Measurements from ENCODE around the gene MRNIP.

GRCh38 chr5:179819296-179820126 is 39.1 kb downstream of the MRNIP start:
- TF ChIP-seq, protein P1, sequence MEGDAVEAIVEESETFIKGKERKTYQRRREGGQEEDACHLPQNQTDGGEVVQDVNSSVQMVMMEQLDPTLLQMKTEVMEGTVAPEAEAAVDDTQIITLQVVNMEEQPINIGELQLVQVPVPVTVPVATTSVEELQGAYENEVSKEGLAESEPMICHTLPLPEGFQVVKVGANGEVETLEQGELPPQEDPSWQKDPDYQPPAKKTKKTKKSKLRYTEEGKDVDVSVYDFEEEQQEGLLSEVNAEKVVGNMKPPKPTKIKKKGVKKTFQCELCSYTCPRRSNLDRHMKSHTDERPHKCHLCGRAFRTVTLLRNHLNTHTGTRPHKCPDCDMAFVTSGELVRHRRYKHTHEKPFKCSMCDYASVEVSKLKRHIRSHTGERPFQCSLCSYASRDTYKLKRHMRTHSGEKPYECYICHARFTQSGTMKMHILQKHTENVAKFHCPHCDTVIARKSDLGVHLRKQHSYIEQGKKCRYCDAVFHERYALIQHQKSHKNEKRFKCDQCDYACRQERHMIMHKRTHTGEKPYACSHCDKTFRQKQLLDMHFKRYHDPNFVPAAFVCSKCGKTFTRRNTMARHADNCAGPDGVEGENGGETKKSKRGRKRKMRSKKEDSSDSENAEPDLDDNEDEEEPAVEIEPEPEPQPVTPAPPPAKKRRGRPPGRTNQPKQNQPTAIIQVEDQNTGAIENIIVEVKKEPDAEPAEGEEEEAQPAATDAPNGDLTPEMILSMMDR (IDR thresholded peaks at IDR 0.05): no peak
- TF ChIP-seq POLR2A (IDR thresholded peaks at IDR 0.05): peak; percentile 8
